ENCODE measurements around the gene RNASEH2C.

DNA sequence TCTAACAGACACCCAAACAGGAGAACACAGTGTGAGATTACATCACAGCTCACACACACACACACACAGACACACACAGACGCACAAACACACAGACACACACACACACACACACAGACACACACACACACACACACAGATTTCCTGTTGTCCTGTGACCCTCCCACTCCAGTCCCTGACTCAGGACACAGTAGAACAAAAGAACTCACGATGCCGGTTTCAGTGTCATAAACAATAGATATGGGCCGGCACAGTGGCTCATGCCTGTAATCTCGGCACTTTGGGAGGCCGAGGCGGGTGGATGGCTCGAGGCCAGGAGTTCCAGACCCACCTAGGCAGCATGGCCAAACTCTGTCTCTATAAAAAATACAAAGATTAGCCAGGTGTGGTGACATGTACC is 22.4 kb downstream of the RNASEH2C start:
- TF ChIP-seq, protein P1, sequence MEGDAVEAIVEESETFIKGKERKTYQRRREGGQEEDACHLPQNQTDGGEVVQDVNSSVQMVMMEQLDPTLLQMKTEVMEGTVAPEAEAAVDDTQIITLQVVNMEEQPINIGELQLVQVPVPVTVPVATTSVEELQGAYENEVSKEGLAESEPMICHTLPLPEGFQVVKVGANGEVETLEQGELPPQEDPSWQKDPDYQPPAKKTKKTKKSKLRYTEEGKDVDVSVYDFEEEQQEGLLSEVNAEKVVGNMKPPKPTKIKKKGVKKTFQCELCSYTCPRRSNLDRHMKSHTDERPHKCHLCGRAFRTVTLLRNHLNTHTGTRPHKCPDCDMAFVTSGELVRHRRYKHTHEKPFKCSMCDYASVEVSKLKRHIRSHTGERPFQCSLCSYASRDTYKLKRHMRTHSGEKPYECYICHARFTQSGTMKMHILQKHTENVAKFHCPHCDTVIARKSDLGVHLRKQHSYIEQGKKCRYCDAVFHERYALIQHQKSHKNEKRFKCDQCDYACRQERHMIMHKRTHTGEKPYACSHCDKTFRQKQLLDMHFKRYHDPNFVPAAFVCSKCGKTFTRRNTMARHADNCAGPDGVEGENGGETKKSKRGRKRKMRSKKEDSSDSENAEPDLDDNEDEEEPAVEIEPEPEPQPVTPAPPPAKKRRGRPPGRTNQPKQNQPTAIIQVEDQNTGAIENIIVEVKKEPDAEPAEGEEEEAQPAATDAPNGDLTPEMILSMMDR (conservative IDR thresholded peaks at IDR 0.05), result no peak
- TF ChIP-seq ZFX (IDR thresholded peaks at IDR 0.05), result no peak

Data from C4-2B (cell line).